ENCODE data around the gene GAP43. TPM values are rescaled to one million over a fixed set of nuclear protein-coding genes. Genes with fewer than 3 reads are reported as not detected.
"Not testable (repeated sequence)": the region's sequence is repeated elsewhere in the genome, so short reads cannot be mapped to it uniquely, and the experiment has no call there.

GAP43 gene
- total and polyA plus RNA-seq, 2 donors (not counting 1 experiment from before 2014, with no cell fraction given), result 0.17 to 2.1 TPM

DNA sequence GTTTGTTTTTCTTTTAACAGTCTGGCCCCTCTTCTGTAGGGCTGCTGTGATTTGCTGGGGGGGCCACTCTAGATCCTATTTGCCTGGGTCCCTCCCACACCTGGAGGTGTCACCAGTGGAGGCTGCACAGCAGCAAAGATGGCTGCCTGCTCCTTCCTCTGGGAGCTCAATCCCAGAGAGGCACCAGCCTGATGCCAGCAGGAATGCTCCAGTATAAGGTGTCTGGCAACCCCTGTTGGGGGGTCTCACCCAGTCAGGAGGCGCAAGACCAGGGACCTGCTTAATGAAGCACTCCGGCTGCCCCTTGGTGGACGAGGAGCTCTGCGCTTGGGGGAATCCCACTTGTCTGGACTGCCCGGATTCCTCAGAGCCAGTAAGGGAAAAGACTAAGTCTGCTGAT lies 118.3 kb downstream of the GAP43 start:
- Histone ChIP-seq H3K36me3 (ENCODE audit: control insufficient read depth, insufficient read depth, low read length) (no peaks in the 10 kb centered on the region), H3K9ac (ENCODE audit: insufficient read depth, low read length) (no peak overlapping the region), H4K20me1 (ENCODE audit: control insufficient read depth, extremely low read depth, insufficient read depth, low read length) (no peaks in the 10 kb centered on the region), H2AFZ (ENCODE audit: low read length) (no peak overlapping the region), H3K4me2 (ENCODE audit: extremely low read depth, insufficient read depth, low read length) (no peak overlapping the region), H3K9me3 (ENCODE audit: control insufficient read depth, insufficient read depth, low read depth, low read length) (no peaks in the 10 kb centered on the region), H3K4me1 (ENCODE audit: control insufficient read depth, extremely low read depth, insufficient read depth, low read length) (no peaks in the 10 kb centered on the region), H3K4me3 (replicated peaks in 1 of 4; ENCODE audit: control extremely low read depth in 1 of 4, insufficient read depth in 1 of 4, low read depth in 3 of 4, low read length in 4 of 4) (no peak overlapping the region), H3K79me2 (ENCODE audit: control insufficient read depth, insufficient read depth, low read length) (no peaks in the 10 kb centered on the region), H3K27me3 (ENCODE audit: control insufficient read depth, insufficient read depth, low read length) (no peaks in the 10 kb centered on the region), H3K27ac (ENCODE audit: insufficient read depth, low read length) (no peak overlapping the region)
- TF ChIP-seq, protein P1, sequence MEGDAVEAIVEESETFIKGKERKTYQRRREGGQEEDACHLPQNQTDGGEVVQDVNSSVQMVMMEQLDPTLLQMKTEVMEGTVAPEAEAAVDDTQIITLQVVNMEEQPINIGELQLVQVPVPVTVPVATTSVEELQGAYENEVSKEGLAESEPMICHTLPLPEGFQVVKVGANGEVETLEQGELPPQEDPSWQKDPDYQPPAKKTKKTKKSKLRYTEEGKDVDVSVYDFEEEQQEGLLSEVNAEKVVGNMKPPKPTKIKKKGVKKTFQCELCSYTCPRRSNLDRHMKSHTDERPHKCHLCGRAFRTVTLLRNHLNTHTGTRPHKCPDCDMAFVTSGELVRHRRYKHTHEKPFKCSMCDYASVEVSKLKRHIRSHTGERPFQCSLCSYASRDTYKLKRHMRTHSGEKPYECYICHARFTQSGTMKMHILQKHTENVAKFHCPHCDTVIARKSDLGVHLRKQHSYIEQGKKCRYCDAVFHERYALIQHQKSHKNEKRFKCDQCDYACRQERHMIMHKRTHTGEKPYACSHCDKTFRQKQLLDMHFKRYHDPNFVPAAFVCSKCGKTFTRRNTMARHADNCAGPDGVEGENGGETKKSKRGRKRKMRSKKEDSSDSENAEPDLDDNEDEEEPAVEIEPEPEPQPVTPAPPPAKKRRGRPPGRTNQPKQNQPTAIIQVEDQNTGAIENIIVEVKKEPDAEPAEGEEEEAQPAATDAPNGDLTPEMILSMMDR (conservative IDR thresholded peaks at IDR 0.05 in 1 of 2, IDR thresholded peaks at IDR 0.05 in 1 of 2; ENCODE audit: low read depth in 1 of 2, low read length in 2 of 2), result no peak
- TF ChIP-seq EZH2 (IDR thresholded peaks at IDR 0.05; ENCODE audit: low read length, missing control alignments), result no peak
- no peak for DNase-seq (ENCODE audit: low read depth in 2 of 2)

DNA sequence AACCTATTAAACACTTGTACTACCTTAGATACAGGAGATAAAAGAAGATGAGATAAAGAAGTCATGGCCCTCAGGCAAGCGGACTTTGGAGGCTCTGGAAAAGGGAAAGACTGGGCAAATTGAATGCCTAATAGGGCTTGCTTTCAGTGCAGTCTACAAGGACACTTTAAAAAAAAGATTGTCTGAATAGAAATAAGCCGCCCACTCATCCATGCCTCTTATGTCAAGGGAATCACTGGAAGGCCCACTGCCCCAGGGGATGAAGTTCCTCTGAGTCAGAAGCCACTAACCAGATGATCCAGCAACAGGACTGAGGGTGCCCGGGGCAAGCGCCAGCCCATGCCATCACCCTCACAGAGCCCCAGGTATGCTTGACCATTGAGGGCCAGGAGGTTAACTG lies 121.2 kb downstream of the GAP43 start:
- H3K79me2 ChIP-seq (ENCODE audit: control insufficient read depth, insufficient read depth, low read length); H3K27ac ChIP-seq (ENCODE audit: insufficient read depth, low read length); H3K9ac ChIP-seq (ENCODE audit: insufficient read depth, low read length); H3K9me3 ChIP-seq (ENCODE audit: control insufficient read depth, insufficient read depth, low read depth, low read length); H3K4me3 ChIP-seq (replicated peaks in 1 of 4; ENCODE audit: control extremely low read depth in 1 of 4, insufficient read depth in 1 of 4, low read depth in 3 of 4, low read length in 4 of 4); H3K4me2 ChIP-seq (ENCODE audit: extremely low read depth, insufficient read depth, low read length); H3K36me3 ChIP-seq (ENCODE audit: control insufficient read depth, insufficient read depth, low read length); H3K4me1 ChIP-seq (ENCODE audit: control insufficient read depth, extremely low read depth, insufficient read depth, low read length); H3K27me3 ChIP-seq (ENCODE audit: control insufficient read depth, insufficient read depth, low read length); H4K20me1 ChIP-seq (ENCODE audit: control insufficient read depth, extremely low read depth, insufficient read depth, low read length); H2AFZ ChIP-seq (ENCODE audit: low read length): not testable (repeated sequence)
- DNase-seq (ENCODE audit: low read depth in 2 of 2), result peak in 1 of 2 donors; percentile 58

DNA sequence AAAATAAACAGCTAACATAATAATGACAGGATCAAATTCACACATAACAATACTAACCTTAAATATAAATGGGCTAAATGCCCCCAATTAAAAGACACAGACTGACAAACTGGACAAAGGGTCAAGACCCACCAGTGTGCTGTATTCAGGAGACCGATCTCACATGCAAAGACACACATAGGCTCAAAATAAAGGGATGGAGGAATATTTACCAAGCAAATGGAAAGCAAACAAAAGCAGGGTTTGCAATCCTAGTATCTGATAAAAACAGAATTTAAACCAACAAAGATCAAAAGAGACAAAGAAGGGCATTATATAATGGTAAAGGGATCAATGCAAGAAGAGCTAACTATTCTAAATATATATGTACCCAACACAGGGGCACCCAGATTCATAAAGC lies 129.7 kb downstream of the GAP43 start:
- H3K4me3 ChIP-seq (replicated peaks in 1 of 4; ENCODE audit: control extremely low read depth in 1 of 4, insufficient read depth in 1 of 4, low read depth in 3 of 4, low read length in 4 of 4); H3K4me1 ChIP-seq (ENCODE audit: control insufficient read depth, extremely low read depth, insufficient read depth, low read length); H3K36me3 ChIP-seq (ENCODE audit: control insufficient read depth, insufficient read depth, low read length); H3K9ac ChIP-seq (ENCODE audit: insufficient read depth, low read length); H3K79me2 ChIP-seq (ENCODE audit: control insufficient read depth, insufficient read depth, low read length); H3K27ac ChIP-seq (ENCODE audit: insufficient read depth, low read length); DNase-seq (ENCODE audit: low read depth in 2 of 2); H3K4me2 ChIP-seq (ENCODE audit: extremely low read depth, insufficient read depth, low read length); H3K9me3 ChIP-seq (ENCODE audit: control insufficient read depth, insufficient read depth, low read depth, low read length); H4K20me1 ChIP-seq (ENCODE audit: control insufficient read depth, extremely low read depth, insufficient read depth, low read length); H3K27me3 ChIP-seq (ENCODE audit: control insufficient read depth, insufficient read depth, low read length); H2AFZ ChIP-seq (ENCODE audit: low read length): not testable (repeated sequence)

DNA sequence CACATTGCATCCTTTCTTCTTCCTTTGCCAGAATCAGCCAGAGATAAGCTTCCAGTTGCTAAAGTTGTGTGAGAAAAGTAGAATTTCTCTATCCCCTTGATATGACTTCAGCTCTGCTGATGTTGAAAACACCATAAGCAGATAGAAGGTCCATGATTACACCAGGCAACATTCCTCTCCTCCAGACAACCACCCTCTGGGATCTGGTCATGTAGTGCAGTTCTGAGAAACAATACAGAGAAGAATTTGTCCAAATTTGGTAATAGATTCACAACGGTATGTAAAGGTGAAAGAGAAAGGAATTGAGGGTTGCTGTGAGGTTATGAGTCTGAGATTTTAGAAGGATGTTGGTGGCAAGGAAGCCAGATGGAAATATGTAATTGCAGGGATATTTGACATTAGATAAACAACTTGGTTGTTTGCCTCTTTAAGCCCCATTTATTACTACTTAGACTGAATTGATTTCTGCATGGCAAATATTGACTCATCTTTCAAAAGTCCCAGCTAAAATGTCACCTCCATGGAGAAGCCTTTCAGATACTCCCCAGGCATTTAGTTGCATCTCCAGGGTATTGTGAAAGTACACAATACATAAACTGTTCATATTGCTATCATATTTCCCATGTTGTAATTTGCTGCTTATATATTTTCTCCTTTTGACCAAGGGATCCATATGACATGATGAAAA lies 134.9 kb downstream of the GAP43 start:
- H3K27ac ChIP-seq (ENCODE audit: insufficient read depth, low read length), result no peak overlapping the region
- no peaks in the 10 kb centered on the region for H4K20me1 ChIP-seq (ENCODE audit: control insufficient read depth, extremely low read depth, insufficient read depth, low read length)
- H3K9me3 ChIP-seq (ENCODE audit: control insufficient read depth, insufficient read depth, low read depth, low read length), result no peaks in the 10 kb centered on the region
- H3K9ac ChIP-seq (ENCODE audit: insufficient read depth, low read length), result no peak overlapping the region
- no peaks in the 10 kb centered on the region for H3K27me3 ChIP-seq (ENCODE audit: control insufficient read depth, insufficient read depth, low read length)
- H3K36me3 ChIP-seq (ENCODE audit: control insufficient read depth, insufficient read depth, low read length), result no peaks in the 10 kb centered on the region
- no peak overlapping the region for H3K4me2 ChIP-seq (ENCODE audit: extremely low read depth, insufficient read depth, low read length)
- H3K4me3 ChIP-seq (replicated peaks in 1 of 4; ENCODE audit: control extremely low read depth in 1 of 4, insufficient read depth in 1 of 4, low read depth in 3 of 4, low read length in 4 of 4), result no peak overlapping the region
- no peaks in the 10 kb centered on the region for H3K79me2 ChIP-seq (ENCODE audit: control insufficient read depth, insufficient read depth, low read length)
- H2AFZ ChIP-seq (ENCODE audit: low read length), result no peak overlapping the region
- peak in 1 of 2 donors; percentile 47 for DNase-seq (ENCODE audit: low read depth in 2 of 2)
- TF ChIP-seq, protein P1 (conservative IDR thresholded peaks at IDR 0.05 in 1 of 2, IDR thresholded peaks at IDR 0.05 in 1 of 2; ENCODE audit: low read depth in 1 of 2, low read length in 2 of 2), result no peak
- no peak for TF ChIP-seq EZH2 (IDR thresholded peaks at IDR 0.05; ENCODE audit: low read length, missing control alignments)
- H3K4me1 ChIP-seq (ENCODE audit: control insufficient read depth, extremely low read depth, insufficient read depth, low read length), result no peaks in the 10 kb centered on the region

Measured in fibroblast of lung (primary cell).